Measurements from ENCODE around the gene RBMS3. TPM values are rescaled to one million over a fixed set of nuclear protein-coding genes. Genes with fewer than 3 reads are reported as not detected.
"Not testable (repeated sequence)": the region's sequence is repeated elsewhere in the genome, so short reads cannot be mapped to it uniquely, and the experiment has no call there.

Gene RBMS3
- total and polyA plus RNA-seq, 2 experiments from 2014 or later = 34.9 to 37.1 TPM

DNA sequence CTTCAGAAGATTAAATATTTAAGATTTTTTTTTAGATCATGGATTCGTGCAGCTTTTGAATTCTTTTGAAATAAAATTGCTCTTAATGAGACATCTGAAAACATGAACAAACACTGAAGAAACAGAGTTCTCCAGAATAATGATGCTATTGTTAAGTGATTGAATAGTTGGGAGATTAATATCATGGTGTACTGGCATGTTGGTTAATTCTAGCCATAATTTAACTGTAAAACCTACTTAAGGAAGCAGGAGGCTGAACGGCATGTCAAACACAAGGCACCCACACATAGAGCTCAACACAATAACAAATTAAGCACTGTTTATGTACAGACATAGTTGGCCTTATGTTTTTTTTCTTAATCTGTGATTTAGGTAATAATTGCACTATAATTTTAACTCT is 185.6 kb downstream of the RBMS3 start:
- no peaks in the 10 kb centered on the region for H3K79me2 ChIP-seq
- H4K20me1 ChIP-seq (ENCODE audit: insufficient read depth, poor library complexity, severe bottlenecking) = no peaks in the 10 kb centered on the region
- H3K27me3 ChIP-seq = no peaks in the 10 kb centered on the region
- H2AFZ ChIP-seq = no peak overlapping the region
- 86% methylated on average over 2 of the region's 2 CpGs for WGBS (ENCODE audit: low lambda C conversion rate, missing lambda C conversion rate)
- H3K9me2 ChIP-seq (replicated peaks; ENCODE audit: insufficient read depth) = no peaks in the 10 kb centered on the region
- no peaks in the 10 kb centered on the region for H3K9me3 ChIP-seq (ENCODE audit: low read depth)
- TF ChIP-seq EZH2phosphoT487 (IDR thresholded peaks at IDR 0.05; ENCODE audit: low read depth, severe bottlenecking, unreplicated experiment) (no peak), EZH2 (IDR thresholded peaks at IDR 0.05; ENCODE audit: borderline replicate concordance) (no peak)
- TF ChIP-seq, protein P1, sequence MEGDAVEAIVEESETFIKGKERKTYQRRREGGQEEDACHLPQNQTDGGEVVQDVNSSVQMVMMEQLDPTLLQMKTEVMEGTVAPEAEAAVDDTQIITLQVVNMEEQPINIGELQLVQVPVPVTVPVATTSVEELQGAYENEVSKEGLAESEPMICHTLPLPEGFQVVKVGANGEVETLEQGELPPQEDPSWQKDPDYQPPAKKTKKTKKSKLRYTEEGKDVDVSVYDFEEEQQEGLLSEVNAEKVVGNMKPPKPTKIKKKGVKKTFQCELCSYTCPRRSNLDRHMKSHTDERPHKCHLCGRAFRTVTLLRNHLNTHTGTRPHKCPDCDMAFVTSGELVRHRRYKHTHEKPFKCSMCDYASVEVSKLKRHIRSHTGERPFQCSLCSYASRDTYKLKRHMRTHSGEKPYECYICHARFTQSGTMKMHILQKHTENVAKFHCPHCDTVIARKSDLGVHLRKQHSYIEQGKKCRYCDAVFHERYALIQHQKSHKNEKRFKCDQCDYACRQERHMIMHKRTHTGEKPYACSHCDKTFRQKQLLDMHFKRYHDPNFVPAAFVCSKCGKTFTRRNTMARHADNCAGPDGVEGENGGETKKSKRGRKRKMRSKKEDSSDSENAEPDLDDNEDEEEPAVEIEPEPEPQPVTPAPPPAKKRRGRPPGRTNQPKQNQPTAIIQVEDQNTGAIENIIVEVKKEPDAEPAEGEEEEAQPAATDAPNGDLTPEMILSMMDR (IDR thresholded peaks at IDR 0.05; ENCODE audit: poor library complexity) = no peak
- H3K36me3 ChIP-seq (replicated peaks; ENCODE audit: insufficient read depth, low read depth) = no peaks in the 10 kb centered on the region
- H3K4me2 ChIP-seq = no peak overlapping the region
- H3K4me3 ChIP-seq = no peak overlapping the region
- no peak overlapping the region for H3K27ac ChIP-seq
- no peaks in the 10 kb centered on the region for H3K4me1 ChIP-seq (ENCODE audit: insufficient read depth)
- DNase-seq (ENCODE audit: low spot score) = no peak

DNA sequence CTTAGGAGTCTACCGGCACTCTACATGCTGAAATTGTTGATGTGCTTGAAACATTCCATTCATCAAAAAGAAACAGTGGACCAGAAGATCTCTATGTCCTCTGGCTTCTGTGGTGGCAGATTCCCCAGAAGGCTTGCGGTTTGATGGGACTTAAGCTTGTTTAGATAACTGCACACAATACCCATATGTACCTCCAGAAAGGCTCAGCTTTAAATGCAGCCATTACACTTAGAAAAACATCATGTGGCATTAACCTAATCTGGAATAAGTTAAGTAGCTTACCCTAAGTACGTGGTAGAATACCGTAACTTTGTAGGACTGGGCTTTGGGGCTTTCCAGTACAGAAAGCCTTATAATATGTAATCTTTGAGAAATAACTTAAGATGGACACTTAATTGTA is 187.3 kb downstream of the RBMS3 start:
- Histone ChIP-seq H3K9me3 (ENCODE audit: low read depth) (no peaks in the 10 kb centered on the region), H3K4me2 (no peak overlapping the region), H3K27me3 (no peaks in the 10 kb centered on the region), H4K20me1 (ENCODE audit: insufficient read depth, poor library complexity, severe bottlenecking) (no peaks in the 10 kb centered on the region), H3K4me3 (no peak overlapping the region), H2AFZ (no peak overlapping the region), H3K27ac (no peak overlapping the region), H3K9me2 (replicated peaks; ENCODE audit: insufficient read depth) (no peaks in the 10 kb centered on the region), H3K4me1 (ENCODE audit: insufficient read depth) (no peaks in the 10 kb centered on the region), H3K79me2 (no peaks in the 10 kb centered on the region), H3K36me3 (replicated peaks; ENCODE audit: insufficient read depth, low read depth) (no peaks in the 10 kb centered on the region)
- DNase-seq (ENCODE audit: low spot score) = no peak
- TF ChIP-seq EZH2phosphoT487 (IDR thresholded peaks at IDR 0.05; ENCODE audit: low read depth, severe bottlenecking, unreplicated experiment) (no peak), EZH2 (IDR thresholded peaks at IDR 0.05; ENCODE audit: borderline replicate concordance) (no peak)
- TF ChIP-seq, protein P1 (IDR thresholded peaks at IDR 0.05; ENCODE audit: poor library complexity) = no peak
- WGBS (ENCODE audit: low lambda C conversion rate, missing lambda C conversion rate) = 61% methylated on average over 4 of the region's 4 CpGs

DNA sequence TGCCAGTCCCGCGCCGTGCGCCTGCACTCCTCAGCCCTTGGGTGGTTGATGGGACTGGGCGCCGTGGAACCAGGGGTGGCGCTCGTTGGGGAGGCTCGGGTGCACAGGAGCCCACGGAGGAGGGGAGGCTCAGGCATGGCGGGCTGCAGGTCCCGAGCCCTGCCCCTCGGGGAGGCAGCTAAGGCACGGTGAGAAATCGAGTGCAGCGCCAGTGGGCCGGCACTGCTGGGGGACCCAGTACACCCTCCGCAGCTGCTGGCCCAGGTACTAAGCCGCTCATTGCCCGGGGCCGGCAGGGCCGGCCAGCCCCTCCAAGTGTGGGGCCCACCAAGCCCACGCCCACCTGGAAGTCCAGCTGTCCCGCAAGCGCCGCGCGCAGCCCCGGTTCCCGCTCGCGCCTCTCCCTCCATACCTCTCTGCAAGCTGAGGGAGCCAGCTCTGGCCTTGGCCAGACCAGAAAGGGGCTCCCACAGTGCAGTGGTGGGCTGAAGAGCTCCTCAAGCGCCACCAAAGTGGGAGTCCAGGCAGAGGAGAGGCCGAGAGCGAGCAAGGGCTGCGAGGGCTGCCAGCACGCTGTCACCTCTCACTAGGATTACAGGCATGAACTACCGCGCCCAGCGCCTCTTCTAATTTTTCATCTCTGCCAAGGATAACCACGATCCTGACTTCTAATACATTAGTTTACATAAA is 192.8 kb downstream of the RBMS3 start:
- 97% methylated on average over 40 of the region's 41 CpGs for WGBS (ENCODE audit: low lambda C conversion rate, missing lambda C conversion rate)
- not testable (repeated sequence) for H3K4me2 ChIP-seq; H3K4me1 ChIP-seq (ENCODE audit: insufficient read depth); H3K4me3 ChIP-seq; H3K27me3 ChIP-seq; H3K9me2 ChIP-seq (replicated peaks; ENCODE audit: insufficient read depth); DNase-seq (ENCODE audit: low spot score); H3K79me2 ChIP-seq; H3K36me3 ChIP-seq (replicated peaks; ENCODE audit: insufficient read depth, low read depth); H3K9me3 ChIP-seq (ENCODE audit: low read depth); H4K20me1 ChIP-seq (ENCODE audit: insufficient read depth, poor library complexity, severe bottlenecking); H3K27ac ChIP-seq; H2AFZ ChIP-seq

DNA sequence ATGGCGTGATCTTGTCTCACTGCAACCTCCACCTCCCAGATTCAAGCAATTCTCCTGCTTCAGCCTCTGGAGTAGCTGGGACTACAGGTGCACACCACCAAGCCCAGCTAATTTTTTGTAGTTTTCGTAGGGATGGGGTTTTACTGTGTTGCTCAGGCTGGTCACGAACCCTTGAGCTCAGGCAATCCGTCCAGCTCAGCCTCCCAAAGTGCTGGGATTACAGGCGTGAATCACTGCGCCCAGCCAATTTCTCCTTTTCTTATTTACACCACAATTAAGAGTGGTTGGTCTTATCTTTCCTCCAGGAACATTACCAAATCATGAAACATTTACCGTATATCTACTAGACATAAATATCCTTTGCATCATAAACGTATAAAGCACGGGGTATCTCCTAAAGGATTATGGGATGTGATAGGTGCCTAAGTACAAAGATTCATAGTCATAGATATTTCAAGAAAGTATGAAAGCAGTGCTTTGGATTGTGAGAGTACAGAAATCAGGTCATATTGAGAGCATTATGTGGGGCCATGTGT is 194.5 kb downstream of the RBMS3 start:
- no peaks in the 10 kb centered on the region for H3K36me3 ChIP-seq (replicated peaks; ENCODE audit: insufficient read depth, low read depth)
- no peaks in the 10 kb centered on the region for H3K9me2 ChIP-seq (replicated peaks; ENCODE audit: insufficient read depth)
- H3K27me3 ChIP-seq = no peaks in the 10 kb centered on the region
- no peaks in the 10 kb centered on the region for H3K4me1 ChIP-seq (ENCODE audit: insufficient read depth)
- no peaks in the 10 kb centered on the region for H3K9me3 ChIP-seq (ENCODE audit: low read depth)
- peaks cover 5% of the 10 kb centered on the region for H3K79me2 ChIP-seq
- H3K4me2 ChIP-seq = no peak overlapping the region
- no peaks in the 10 kb centered on the region for H4K20me1 ChIP-seq (ENCODE audit: insufficient read depth, poor library complexity, severe bottlenecking)
- H2AFZ ChIP-seq = no peak overlapping the region
- 67% methylated on average over 9 of the region's 9 CpGs for WGBS (ENCODE audit: low lambda C conversion rate, missing lambda C conversion rate)
- H3K4me3 ChIP-seq = no peak overlapping the region
- DNase-seq (ENCODE audit: low spot score) = no peak
- TF ChIP-seq, protein P1 (IDR thresholded peaks at IDR 0.05; ENCODE audit: poor library complexity) = no peak
- TF ChIP-seq EZH2 (IDR thresholded peaks at IDR 0.05; ENCODE audit: borderline replicate concordance) (no peak), EZH2phosphoT487 (IDR thresholded peaks at IDR 0.05; ENCODE audit: low read depth, severe bottlenecking, unreplicated experiment) (no peak)
- no peak overlapping the region for H3K27ac ChIP-seq

Data from hepatocyte (in vitro differentiated cells).